HG03097 (cell line): ENCODE measurements around the gene TFAP2D.
A peak's percentile ranks its signal among the peaks of the same experiment; 100 is the strongest.

Experiments
- ATAC-seq: cut with Tn5 transposase; IDR thresholded peaks from one replicate; pipeline ENCODE4 v1.9.1; 2021; ENCODE audit not compliant: unreplicated experiment, low FRiP score

TFAP2D gene

GRCh38 chr6:50713226-50713625 lies at the start of gene TFAP2D:
TSS of gene TFAP2D (plus strand) at chr6:50713526. CDS start at chr6:50714056, 530 bp downstream.
- no peak for ATAC-seq

- ATAC-seq: no peak
Measured at GRCh38 chr6:50663806-50664205, 49.5 kb upstream of the TFAP2D start.

GRCh38 chr6:50666089-50666488 lies 47.2 kb upstream of the TFAP2D start:
- no peak for ATAC-seq

- ATAC-seq: peak; percentile 96
Measured at GRCh38 chr6:50681213-50681824, 32.0 kb upstream of the TFAP2D start.

- no peak for ATAC-seq
Measured at GRCh38 chr6:50689210-50689609, 24.1 kb upstream of the TFAP2D start.

- ATAC-seq: no peak
Measured at GRCh38 chr6:50691814-50692495, 21.4 kb upstream of the TFAP2D start.

- ATAC-seq: no peak
Measured at GRCh38 chr6:50698546-50698945, 14.8 kb upstream of the TFAP2D start.

GRCh38 chr6:50699051-50699775 lies 14.1 kb upstream of the TFAP2D start:
- ATAC-seq: no peak

GRCh38 chr6:50706575-50706974 lies 6.8 kb upstream of the TFAP2D start:
- ATAC-seq: no peak

- ATAC-seq: no peak
Measured at GRCh38 chr6:50707191-50707590, 6.1 kb upstream of the TFAP2D start.

- no peak for ATAC-seq
Measured at GRCh38 chr6:50707652-50708300, 5.5 kb upstream of the TFAP2D start.

- ATAC-seq: no peak
Measured at GRCh38 chr6:50708664-50709365, 4.5 kb upstream of the TFAP2D start.

GRCh38 chr6:50709366-50709734 lies 4.0 kb upstream of the TFAP2D start:
- no peak for ATAC-seq

- no peak for ATAC-seq
Measured at GRCh38 chr6:50711686-50712085, 1.6 kb upstream of the TFAP2D start.

- ATAC-seq: no peak
Measured at GRCh38 chr6:50712291-50712690, 1.0 kb upstream of the TFAP2D start.

GRCh38 chr6:50713977-50714486 lies 706 bp downstream of the TFAP2D start:
- no peak for ATAC-seq

- ATAC-seq: no peak
Measured at GRCh38 chr6:50714487-50715379, 1.4 kb downstream of the TFAP2D start.

- ATAC-seq: no peak
Measured at GRCh38 chr6:50716899-50717509, 3.7 kb downstream of the TFAP2D start.
